Activated T-helper 17 cell treated with anti-CD3 and anti-CD28 coated beads, Interleukin-2, amount 50 U/mL, for 72 hours (primary cell): ENCODE results near the gene C19orf73. TPM values are rescaled to one million over a fixed set of nuclear protein-coding genes. Genes with fewer than 3 reads are reported as not detected.
"Not testable (repeated sequence)": the region's sequence is repeated elsewhere in the genome, so short reads cannot be mapped to it uniquely, and the experiment has no call there.

ENCODE experiments used
- ATAC-seq: fragments of 150-1000 bp; cut with Tn5 transposase; replicated peaks from 2 replicates; pipeline ENCODE4 v1.10.0; 2021; ENCODE audit warnings: mild to moderate bottlenecking, moderate library complexity
- H3K27ac Mint-ChIP-seq: one replicate; pipeline ENCODE4 v1.8.0; 2022; ENCODE audit warnings: mixed read lengths
- H3K27me3 Mint-ChIP-seq: one replicate; pipeline ENCODE4 v1.8.0; 2022; ENCODE audit warnings: mixed read lengths
- H3K36me3 Mint-ChIP-seq: one replicate; pipeline ENCODE4 v1.8.0; 2022; ENCODE audit warnings: low read depth, mild to moderate bottlenecking, mixed read lengths
- H3K4me1 Mint-ChIP-seq: one replicate; pipeline ENCODE4 v1.8.0; 2022; ENCODE audit warnings: mixed read lengths
- H3K4me3 Mint-ChIP-seq: one replicate; pipeline ENCODE4 v1.8.0; 2022; ENCODE audit warnings: mild to moderate bottlenecking, mixed read lengths
- H3K9me3 Mint-ChIP-seq: one replicate; pipeline ENCODE4 v1.8.0; 2022; ENCODE audit warnings: mixed read lengths
- total RNA-seq, 2 donors: library from RNA; stranded (reverse); gene quantifications; one replicate each; pipeline ENCODE4 v1.2.3, GENCODE V29; 2022

Gene C19orf73
- total RNA-seq, 2 donors from 2014 or later: 0.50 to 1.3 TPM

- H3K9me3 Mint-ChIP-seq: no peaks in the 10 kb centered on the region
- no peak overlapping the region for H3K27ac Mint-ChIP-seq
- H3K4me3 Mint-ChIP-seq: no peak overlapping the region
- ATAC-seq: no peak
- H3K4me1 Mint-ChIP-seq: peaks cover 4% of the 10 kb centered on the region
- peaks cover 59% of the 10 kb centered on the region for H3K27me3 Mint-ChIP-seq
- no peaks in the 10 kb centered on the region for H3K36me3 Mint-ChIP-seq
Observed at GRCh38 chr19:49152119-49152550, 33.2 kb upstream of the C19orf73 start.

GRCh38 chr19:49151267-49152118 is 32.5 kb upstream of the C19orf73 start:
- H3K27ac Mint-ChIP-seq: no peak overlapping the region
- no peaks in the 10 kb centered on the region for H3K36me3 Mint-ChIP-seq
- H3K9me3 Mint-ChIP-seq: no peaks in the 10 kb centered on the region
- H3K4me1 Mint-ChIP-seq: peaks cover 4% of the 10 kb centered on the region
- H3K4me3 Mint-ChIP-seq: peak overlapping the region; percentile 74
- ATAC-seq: peak; percentile 14
- H3K27me3 Mint-ChIP-seq: peaks cover 62% of the 10 kb centered on the region

DNA sequence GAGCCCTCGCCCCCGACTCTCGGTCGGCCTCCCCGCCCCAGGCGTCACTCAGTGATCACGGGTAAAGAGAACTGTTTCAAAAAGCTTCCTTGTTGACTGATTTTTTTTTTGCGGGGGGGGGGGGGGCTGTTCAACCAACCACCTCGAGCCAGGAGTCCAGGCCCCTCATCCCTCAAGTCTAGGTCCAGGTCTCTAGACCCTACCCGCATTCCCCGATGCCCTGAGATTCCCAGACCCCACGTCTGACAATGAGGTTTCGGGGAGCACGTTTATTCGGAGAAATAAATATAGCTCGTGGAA is 32.0 kb upstream of the C19orf73 start:
- Mint-ChIP-seq H3K27me3 (peaks cover 61% of the 10 kb centered on the region), H3K27ac (no peak overlapping the region), H3K4me1 (peaks cover 5% of the 10 kb centered on the region), H3K9me3 (no peaks in the 10 kb centered on the region), H3K4me3 (peak overlapping the region; percentile 74), H3K36me3 (no peaks in the 10 kb centered on the region)
- no peak for ATAC-seq

- Mint-ChIP-seq H3K36me3 (no peaks in the 10 kb centered on the region), H3K9me3 (no peaks in the 10 kb centered on the region), H3K27ac (no peak overlapping the region), H3K27me3 (peaks cover 55% of the 10 kb centered on the region), H3K4me3 (peak overlapping the region; percentile 74), H3K4me1 (peaks cover 9% of the 10 kb centered on the region)
- ATAC-seq: peak; percentile 34
Observed at GRCh38 chr19:49150106-49150943, 31.4 kb upstream of the C19orf73 start.

- no peak for ATAC-seq
- peak overlapping the region; percentile 74 for H3K4me3 Mint-ChIP-seq
- no peaks in the 10 kb centered on the region for H3K9me3 Mint-ChIP-seq
- no peaks in the 10 kb centered on the region for H3K36me3 Mint-ChIP-seq
- H3K27me3 Mint-ChIP-seq: peaks cover 52% of the 10 kb centered on the region
- H3K4me1 Mint-ChIP-seq: peaks cover 9% of the 10 kb centered on the region
- no peak overlapping the region for H3K27ac Mint-ChIP-seq
Observed at GRCh38 chr19:49149652-49150105, 30.7 kb upstream of the C19orf73 start.

DNA sequence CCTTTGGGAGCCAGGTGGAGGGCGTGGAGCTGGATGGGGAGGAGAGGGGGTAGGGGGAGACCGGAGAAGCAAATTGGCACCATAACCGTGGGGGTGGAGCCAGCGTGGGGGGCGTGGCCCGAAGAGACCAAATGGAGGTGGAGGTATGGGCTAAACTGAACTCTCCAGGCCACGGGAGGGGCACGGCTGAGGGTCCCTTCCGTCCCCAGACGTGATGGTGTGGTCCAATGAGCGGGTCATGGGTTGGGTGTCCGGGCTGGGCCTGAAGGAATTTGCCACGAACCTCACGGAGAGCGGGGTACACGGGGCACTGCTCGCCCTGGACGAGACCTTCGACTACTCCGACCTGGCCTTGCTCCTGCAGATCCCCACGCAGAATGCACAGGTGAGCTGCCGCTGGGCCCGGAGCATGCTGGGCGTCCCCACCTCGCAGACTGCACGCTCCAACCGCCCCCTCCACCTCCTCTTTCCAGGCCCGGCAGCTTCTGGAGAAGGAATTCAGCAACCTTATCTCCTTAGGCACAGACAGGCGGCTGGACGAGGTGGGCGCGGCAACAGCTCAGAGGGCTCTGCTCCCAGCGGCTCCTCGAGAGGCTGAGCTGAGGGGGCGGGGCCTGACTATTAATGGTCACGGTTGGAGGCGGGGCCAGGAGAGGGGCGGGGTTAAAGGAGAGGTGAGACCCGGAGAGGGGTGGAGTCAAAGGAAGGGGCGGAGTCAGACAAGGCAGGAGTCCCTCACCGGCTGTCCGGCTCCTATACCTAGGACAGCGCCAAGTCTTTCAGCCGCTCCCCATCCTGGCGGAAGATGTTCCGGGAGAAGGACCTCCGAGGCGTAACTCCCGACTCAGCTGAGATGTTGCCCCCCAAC is 30.1 kb upstream of the C19orf73 start:
- peak; percentile 48 for ATAC-seq
- Mint-ChIP-seq H3K4me1 (peaks cover 9% of the 10 kb centered on the region), H3K27ac (no peak overlapping the region), H3K27me3 (peaks cover 45% of the 10 kb centered on the region), H3K9me3 (no peaks in the 10 kb centered on the region), H3K4me3 (peak overlapping the region; percentile 74), H3K36me3 (no peaks in the 10 kb centered on the region)

- peak overlapping the region; percentile 74 for H3K4me3 Mint-ChIP-seq
Observed at GRCh38 chr19:49148044-49148682, 29.2 kb upstream of the C19orf73 start.

DNA sequence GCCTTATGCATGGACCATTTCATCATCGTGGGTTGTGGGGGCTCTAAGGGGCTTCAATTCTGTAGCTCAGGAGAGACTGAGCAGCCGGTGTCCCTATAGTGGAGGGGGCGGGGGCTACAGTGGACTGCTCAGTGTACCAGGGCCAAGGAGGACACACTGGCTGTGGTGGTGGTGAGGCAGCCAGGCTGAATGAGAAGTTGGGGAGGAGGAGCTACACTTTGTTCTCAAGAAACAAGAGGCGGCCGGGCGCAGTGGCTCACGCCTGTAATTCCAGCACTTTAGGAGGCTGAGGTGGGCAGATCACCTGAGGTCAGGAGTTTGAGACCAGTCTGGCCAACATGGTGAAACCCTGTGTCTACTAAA is 27.4 kb upstream of the C19orf73 start:
- peaks cover 42% of the 10 kb centered on the region for H3K27me3 Mint-ChIP-seq
- H3K27ac Mint-ChIP-seq: not testable (repeated sequence)

More at GRCh38 chr19:49148044-49148682, 29.2 kb upstream of the C19orf73 start:
- H3K27me3 Mint-ChIP-seq: peaks cover 38% of the 10 kb centered on the region
- ATAC-seq: no peak
- H3K9me3 Mint-ChIP-seq: no peaks in the 10 kb centered on the region
- H3K36me3 Mint-ChIP-seq: no peaks in the 10 kb centered on the region
- no peak overlapping the region for H3K27ac Mint-ChIP-seq
- H3K4me1 Mint-ChIP-seq: peaks cover 10% of the 10 kb centered on the region

GRCh38 chr19:49145573-49146407 is 26.8 kb upstream of the C19orf73 start:
- peak overlapping the region; percentile 66 for H3K4me3 Mint-ChIP-seq
- no peaks in the 10 kb centered on the region for H3K36me3 Mint-ChIP-seq
- peak overlapping the region; percentile 51 for H3K27ac Mint-ChIP-seq
- ATAC-seq: peak; percentile 66
- H3K4me1 Mint-ChIP-seq: peaks cover 27% of the 10 kb centered on the region
- H3K9me3 Mint-ChIP-seq: no peaks in the 10 kb centered on the region
- peaks cover 44% of the 10 kb centered on the region for H3K27me3 Mint-ChIP-seq

More for the DNA sequence above, 27.4 kb upstream of the C19orf73 start:
- H3K9me3 Mint-ChIP-seq, H3K36me3 Mint-ChIP-seq, ATAC-seq: not testable (repeated sequence)
- H3K4me1 Mint-ChIP-seq: peaks cover 24% of the 10 kb centered on the region
- peak overlapping the region; percentile 66 for H3K4me3 Mint-ChIP-seq

DNA sequence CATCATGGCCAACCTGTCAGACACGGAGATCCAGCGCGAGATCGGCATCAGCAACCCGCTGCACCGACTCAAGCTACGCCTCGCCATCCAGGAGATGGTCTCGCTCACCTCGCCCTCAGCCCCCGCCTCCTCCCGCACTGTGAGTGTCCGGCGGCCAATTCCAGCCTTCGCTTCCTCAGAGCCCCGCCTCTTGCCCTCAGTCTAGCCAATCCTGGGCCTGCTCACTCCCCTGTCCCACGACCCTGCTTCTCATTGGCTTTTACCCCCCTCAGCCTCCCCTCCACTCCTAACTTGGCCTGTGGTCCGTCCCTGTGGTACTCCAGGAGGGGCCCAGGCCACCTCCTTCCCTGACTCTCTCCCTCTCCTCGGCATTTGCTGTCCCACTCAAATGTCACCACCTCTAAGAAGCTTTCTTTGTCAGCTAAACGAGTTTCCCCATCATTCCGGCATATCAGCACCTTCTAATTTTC is 24.0 kb upstream of the C19orf73 start:
- H3K4me1 Mint-ChIP-seq: peaks cover 23% of the 10 kb centered on the region
- H3K27ac Mint-ChIP-seq: no peak overlapping the region
- no peaks in the 10 kb centered on the region for H3K9me3 Mint-ChIP-seq
- peak overlapping the region; percentile 77 for H3K4me3 Mint-ChIP-seq
- H3K27me3 Mint-ChIP-seq: peaks cover 28% of the 10 kb centered on the region
- H3K36me3 Mint-ChIP-seq: no peaks in the 10 kb centered on the region
- ATAC-seq: peak; percentile 96

GRCh38 chr19:49141352-49141751 is 22.4 kb upstream of the C19orf73 start:
- no peak for ATAC-seq
- Mint-ChIP-seq H3K4me3 (no peak overlapping the region), H3K4me1 (peaks cover 23% of the 10 kb centered on the region), H3K36me3 (no peaks in the 10 kb centered on the region), H3K27me3 (peaks cover 19% of the 10 kb centered on the region), H3K9me3 (no peaks in the 10 kb centered on the region), H3K27ac (no peak overlapping the region)

DNA sequence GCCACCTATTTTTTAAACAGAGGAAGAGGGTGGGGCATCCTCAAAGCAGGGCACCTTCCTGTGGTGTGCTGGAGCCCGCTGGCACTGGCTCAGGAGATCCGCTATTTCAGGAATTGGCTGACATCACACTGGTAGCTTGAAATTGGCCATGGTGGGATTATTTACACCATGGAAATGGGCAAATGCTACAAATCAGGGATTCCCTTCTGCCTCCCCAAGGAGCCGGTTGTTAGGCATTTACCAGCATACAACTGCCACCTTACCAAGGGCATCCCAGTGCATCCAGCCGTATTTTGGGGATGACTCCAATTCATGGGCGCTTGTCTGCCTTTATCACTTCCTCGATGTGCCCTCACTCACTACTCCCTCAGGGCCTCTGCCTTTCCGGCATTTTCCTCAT is 22.0 kb upstream of the C19orf73 start:
- Mint-ChIP-seq H3K27me3 (peaks cover 17% of the 10 kb centered on the region), H3K4me3 (no peak overlapping the region), H3K36me3 (no peaks in the 10 kb centered on the region), H3K27ac (no peak overlapping the region), H3K4me1 (peaks cover 23% of the 10 kb centered on the region), H3K9me3 (no peaks in the 10 kb centered on the region)
- no peak for ATAC-seq

GRCh38 chr19:49136771-49137171 is 17.8 kb upstream of the C19orf73 start:
- no peaks in the 10 kb centered on the region for H3K36me3 Mint-ChIP-seq

More at GRCh38 chr19:49136771-49137171, 17.8 kb upstream of the C19orf73 start:
- Mint-ChIP-seq H3K27me3 (peaks cover 6% of the 10 kb centered on the region), H3K9me3 (no peaks in the 10 kb centered on the region), H3K4me1 (peaks cover 7% of the 10 kb centered on the region), H3K4me3 (no peak overlapping the region), H3K27ac (no peak overlapping the region)
- ATAC-seq: no peak
